H9 (cell line): Measurements from ENCODE around the gene POLE3. TPM values are rescaled to one million over a fixed set of nuclear protein-coding genes. Genes with fewer than 3 reads are reported as not detected.

Experiments
- DNase-seq: peaks from one replicate; pipeline ENCODE4 v3.0.0-alpha.2; 2017
- H2AFZ ChIP-seq: one replicate; pipeline ENCODE4 v1.6.1; 2013; ENCODE audit warnings: mild to moderate bottlenecking, low read length, control low read depth, moderate library complexity
- H2AK5ac ChIP-seq: 2 replicates; pipeline ENCODE4 v1.6.1; 2013; ENCODE audit warnings: low read length, control low read depth, mixed read lengths; ENCODE audit not compliant: insufficient read length
- H2BK120ac ChIP-seq: one replicate; pipeline ENCODE4 v1.6.1; 2013; ENCODE audit warnings: low read depth, mild to moderate bottlenecking, low read length, control low read depth, inconsistent platforms; ENCODE audit not compliant: poor library complexity, severe bottlenecking
- H2BK12ac ChIP-seq: 2 replicates; pipeline ENCODE4 v1.6.1; 2013; ENCODE audit warnings: low read length, control low read depth, mixed read lengths, low read depth; ENCODE audit not compliant: insufficient read length
- H2BK15ac ChIP-seq: 2 replicates; pipeline ENCODE4 v1.6.1; 2013; ENCODE audit warnings: low read depth, low read length, control low read depth
- H2BK20ac ChIP-seq: one replicate; pipeline ENCODE4 v1.6.1; 2013; ENCODE audit warnings: low read depth, mild to moderate bottlenecking, low read length, control low read depth, inconsistent platforms; ENCODE audit not compliant: poor library complexity, severe bottlenecking
- H2BK5ac ChIP-seq: 2 replicates; pipeline ENCODE4 v1.6.1; 2013; ENCODE audit warnings: low read length, control low read depth, mixed read lengths; ENCODE audit not compliant: insufficient read length
- H3K14ac ChIP-seq: 2 replicates; pipeline ENCODE4 v1.6.1; 2013; ENCODE audit warnings: low read length, control low read depth; ENCODE audit not compliant: insufficient read depth
- H3K18ac ChIP-seq: 2 replicates; pipeline ENCODE4 v1.6.1; 2013; ENCODE audit warnings: low read depth, mild to moderate bottlenecking, mixed read lengths, low read length, control low read depth; ENCODE audit not compliant: insufficient read length
- H3K23ac ChIP-seq: 2 replicates; pipeline ENCODE4 v1.6.1; 2013; ENCODE audit warnings: low read length, control low read depth, mixed read lengths, low read depth; ENCODE audit not compliant: insufficient read length
- H3K23me2 ChIP-seq: 2 replicates; pipeline ENCODE4 v1.6.1; 2013; ENCODE audit warnings: low read depth, mild to moderate bottlenecking, mixed read lengths, low read length, control low read depth; ENCODE audit not compliant: insufficient read length, poor library complexity, severe bottlenecking
- H3K27ac ChIP-seq: 2 replicates; pipeline ENCODE4 v1.5.1; 2013; ENCODE audit warnings: low read length, control low read depth, mixed read lengths, low read depth; ENCODE audit not compliant: insufficient read length
- H3K27me3 ChIP-seq: 2 replicates; pipeline ENCODE4 v1.6.1; 2013; ENCODE audit warnings: low read length, control low read depth, inconsistent platforms; ENCODE audit not compliant: insufficient read depth
- H3K4ac ChIP-seq: 2 replicates; pipeline ENCODE4 v1.6.1; 2013; ENCODE audit warnings: low read depth, mild to moderate bottlenecking, control low read depth, inconsistent platforms, low read length, moderate library complexity
- H3K4me1 ChIP-seq: 2 replicates; pipeline ENCODE4 v1.6.1; 2013; ENCODE audit warnings: low read length, control low read depth, inconsistent platforms; ENCODE audit not compliant: insufficient read depth
- H3K4me2 ChIP-seq: 2 replicates; pipeline ENCODE4 v1.6.1; 2013; ENCODE audit warnings: low read length, control low read depth, mixed read lengths; ENCODE audit not compliant: insufficient read length, insufficient read depth
- H3K56ac ChIP-seq: 2 replicates; pipeline ENCODE4 v1.6.1; 2013; ENCODE audit warnings: low read depth, mild to moderate bottlenecking, mixed read lengths, low read length, control low read depth; ENCODE audit not compliant: insufficient read length
- H3K79me1 ChIP-seq: 2 replicates; pipeline ENCODE4 v1.6.1; 2013; ENCODE audit warnings: low read depth, mild to moderate bottlenecking, moderate library complexity, low read length, control low read depth, inconsistent platforms; ENCODE audit not compliant: insufficient read depth, poor library complexity, severe bottlenecking
- H3K79me2 ChIP-seq: 2 replicates; pipeline ENCODE4 v1.6.1; 2013; ENCODE audit warnings: low read length, control low read depth, inconsistent platforms; ENCODE audit not compliant: insufficient read depth
- H3K9ac ChIP-seq: 2 replicates; pipeline ENCODE4 v1.6.1; 2013; ENCODE audit warnings: low read length, control low read depth, mixed read lengths; ENCODE audit not compliant: insufficient read length; ENCODE audit errors: extremely low read depth
- H3K9me3 ChIP-seq: one replicate; pipeline ENCODE4 v1.6.1; 2013; ENCODE audit warnings: low read depth, low read length, inconsistent platforms; ENCODE audit not compliant: control insufficient read depth
- H3T11ph ChIP-seq: one replicate; pipeline ENCODE4 v1.6.1; 2013; ENCODE audit warnings: mild to moderate bottlenecking, low read length, control low read depth, inconsistent platforms
- H4K20me1 ChIP-seq: one replicate; pipeline ENCODE4 v1.6.1; 2013; ENCODE audit not compliant: control insufficient read depth, insufficient read length, insufficient read depth
- H4K5ac ChIP-seq: 2 replicates; pipeline ENCODE4 v1.6.1; 2013; ENCODE audit warnings: low read depth, mild to moderate bottlenecking, mixed read lengths, low read length, control low read depth; ENCODE audit not compliant: insufficient read length
- H4K8ac ChIP-seq: replicated peaks from 2 replicates; pipeline ENCODE4 v1.6.1; 2013; ENCODE audit warnings: low read length, control low read depth, mixed read lengths, low read depth; ENCODE audit not compliant: insufficient read length
- H4K91ac ChIP-seq: 2 replicates; pipeline ENCODE4 v1.6.1; 2013; ENCODE audit warnings: low read depth, mild to moderate bottlenecking, moderate library complexity, mixed read lengths, low read length, control low read depth; ENCODE audit not compliant: insufficient read length
- H3K27ac Mint-ChIP-seq, 3 experiments: 2 replicates in 2 of 3; 3 replicates in 1 of 3; pipeline ENCODE4 v1.8.0; 2020 to 2021; ENCODE audit warnings: mixed read lengths in 3 of 3, mild to moderate bottlenecking in 1 of 3, moderate library complexity in 1 of 3
- H3K27me3 Mint-ChIP-seq: 2 replicates; pipeline ENCODE4 v1.8.0; 2021; ENCODE audit warnings: low read depth, mild to moderate bottlenecking, moderate library complexity, mixed read lengths
- H3K36me3 Mint-ChIP-seq, 3 experiments: 2 replicates in 2 of 3; 3 replicates in 1 of 3; pipeline ENCODE4 v1.8.0; 2020 to 2021; ENCODE audit warnings: low read depth in 3 of 3, mixed read lengths in 3 of 3; ENCODE audit not compliant: insufficient read depth in 1 of 3
- H3K4me1 Mint-ChIP-seq, 2 experiments: 2 replicates each; pipeline ENCODE4 v1.8.0; 2020; ENCODE audit warnings: mixed read lengths in 2 of 2
- H3K4me3 Mint-ChIP-seq, 2 experiments: 2 replicates in 1 of 2; 3 replicates in 1 of 2; pipeline ENCODE4 v1.8.0; 2020 to 2021; ENCODE audit warnings: mild to moderate bottlenecking in 2 of 2, mixed read lengths in 2 of 2, moderate library complexity in 1 of 2
- H3K9me3 Mint-ChIP-seq, 2 experiments: 2 replicates in 1 of 2; 3 replicates in 1 of 2; pipeline ENCODE4 v1.8.0; 2020; ENCODE audit warnings: mild to moderate bottlenecking in 2 of 2, mixed read lengths in 2 of 2, moderate library complexity in 1 of 2
- CTCF ChIP-seq: fragments of 200-600 bp; sonication (generic); conservative IDR thresholded peaks from 3 replicates; pipeline ENCODE4 v1.8.0; 2021; ENCODE audit warnings: antibody characterized with exemption, mild to moderate bottlenecking
- WGBS: extraction: QIAGEN DNeasy Blood & Tissue Kit; methylation state at CpG from one replicate; pipeline ENCODE4 v1.1.7; 2013; ENCODE audit warnings: missing lambda C conversion rate, low lambda C conversion rate, mixed read lengths; ENCODE audit not compliant: insufficient read length; ENCODE audit errors: extremely low coverage; 5-methylcytosine and 5-hydroxymethylcytosine counted together
- total RNA-seq: library from RNA; stranded (reverse); gene quantifications from 2 replicates; pipeline ENCODE4 v1.2.1, GENCODE V29; 2021

POLE3 gene
- total RNA-seq, 1 experiment from 2014 or later, result 82.4 TPM

DNA sequence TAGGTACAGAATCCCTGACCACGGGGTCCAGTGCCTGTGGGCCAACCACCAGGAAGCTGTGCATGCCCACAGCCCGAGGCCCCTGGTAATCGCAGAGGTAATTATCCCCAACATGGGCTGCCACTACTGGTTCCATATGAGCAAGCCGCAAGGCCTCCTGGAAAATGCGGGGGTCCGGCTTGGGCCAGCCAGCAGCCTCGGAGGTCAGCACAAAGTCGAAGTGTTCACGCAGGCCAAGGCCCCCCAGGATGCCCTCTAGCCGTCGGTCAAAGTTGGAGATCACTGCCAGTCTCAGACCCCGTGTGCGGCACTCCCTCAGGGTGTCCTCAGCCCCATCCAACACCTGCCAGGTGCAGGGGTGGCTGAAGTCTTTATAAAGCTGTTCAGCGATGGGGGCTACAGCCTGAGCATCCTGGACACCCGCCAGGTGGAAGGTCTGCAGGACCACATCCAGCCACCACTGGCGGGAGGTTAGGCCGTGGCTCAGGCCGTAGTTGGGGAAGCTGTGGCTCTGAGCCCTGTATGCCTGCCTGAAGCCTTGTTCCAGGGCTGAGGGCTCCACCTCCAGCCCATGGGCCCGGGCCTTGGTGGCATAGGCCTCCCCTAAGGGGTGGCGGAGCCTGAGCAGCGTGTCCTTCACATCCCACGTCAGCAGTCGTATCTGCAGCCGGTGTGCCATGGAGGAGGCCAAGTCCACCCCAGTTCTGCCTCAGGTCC lies 36.6 kb downstream of the POLE3 start:
- H2BK12ac ChIP-seq, result no peak overlapping the region
- no peak overlapping the region for H2BK20ac ChIP-seq
- H3K14ac ChIP-seq, result no peak overlapping the region
- no peaks in the 10 kb centered on the region for H3K79me1 ChIP-seq
- no peak overlapping the region for H3K23ac ChIP-seq
- no peak overlapping the region for H2BK5ac ChIP-seq
- no peak for TF ChIP-seq CTCF
- peaks cover 8 to 20% of the 10 kb centered on the region in 2 experiments for H3K4me1 Mint-ChIP-seq
- H3K9me3 ChIP-seq, result no peaks in the 10 kb centered on the region
- no peak overlapping the region for H4K91ac ChIP-seq
- no peaks in the 10 kb centered on the region for H3K79me2 ChIP-seq
- H3K4me1 ChIP-seq, result no peaks in the 10 kb centered on the region
- no peak overlapping the region for H2BK15ac ChIP-seq
- DNase-seq, result no peak
- H3K56ac ChIP-seq, result no peak overlapping the region
- H2BK120ac ChIP-seq, result no peak overlapping the region
- no peak overlapping the region for H3K4ac ChIP-seq
- H2AK5ac ChIP-seq, result no peak overlapping the region
- no peak overlapping the region for H3K9ac ChIP-seq
- no peaks in the 10 kb centered on the region for H4K20me1 ChIP-seq
- no CpG with 5 or more reads among the region's 24 CpGs for WGBS
- H3K23me2 ChIP-seq, result peaks cover 6% of the 10 kb centered on the region
- H3K27ac Mint-ChIP-seq, result peak overlapping the region in 1 of 3 experiments; percentile 96; a peak in 1 of 7 replicates
- no peaks in the 10 kb centered on the region for H3K9me3 Mint-ChIP-seq
- H4K5ac ChIP-seq, result no peak overlapping the region
- H3K27ac ChIP-seq, result no peak overlapping the region
- no peak overlapping the region for H3K4me3 Mint-ChIP-seq
- no peak overlapping the region for H4K8ac ChIP-seq
- H3T11ph ChIP-seq, result no peak overlapping the region
- no peak overlapping the region for H3K18ac ChIP-seq
- no peak overlapping the region for H3K4me2 ChIP-seq
- no peaks in the 10 kb centered on the region for H3K27me3 ChIP-seq
- no peak overlapping the region for H2AFZ ChIP-seq
- no peaks in the 10 kb centered on the region for H3K27me3 Mint-ChIP-seq
- peaks cover 0 to 23% (median 18%) of the 10 kb centered on the region in 3 experiments; a peak in 6 of 7 replicates for H3K36me3 Mint-ChIP-seq
